Measurements from ENCODE around the gene GTF2H4. TPM values are rescaled to one million over a fixed set of nuclear protein-coding genes. Genes with fewer than 3 reads are reported as not detected.
"Not testable (repeated sequence)": the region's sequence is repeated elsewhere in the genome, so short reads cannot be mapped to it uniquely, and the experiment has no call there.

The GTF2H4 gene
- total RNA-seq, 1 donor from 2014 or later: 72.6 TPM

DNA sequence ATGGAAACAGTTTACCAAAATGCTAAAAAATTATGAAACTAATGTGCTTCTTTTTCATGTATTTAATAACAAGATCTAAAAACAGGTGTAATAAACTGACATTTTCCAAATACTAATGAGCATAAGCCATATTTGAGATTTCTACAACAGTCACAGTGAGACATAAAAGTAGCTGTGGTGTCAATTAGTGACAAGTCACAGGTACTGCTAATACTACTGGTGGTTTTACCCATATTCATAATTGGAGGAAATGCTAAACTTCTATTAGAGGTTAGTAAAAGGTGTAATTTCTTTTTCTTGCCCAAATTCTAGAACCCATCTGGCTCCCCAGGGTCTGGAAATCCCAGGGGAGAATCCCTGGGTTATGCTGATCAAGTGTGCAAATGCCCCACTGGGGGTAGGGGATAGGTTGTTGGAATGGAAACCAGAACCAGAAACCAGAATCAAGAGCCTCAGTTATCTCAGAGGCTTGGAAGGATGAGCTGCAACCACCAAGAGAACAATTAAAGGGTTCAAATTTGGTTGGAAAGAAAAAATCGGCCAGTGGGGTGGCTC, 7.1 kb upstream of the GTF2H4 start:
- Mint-ChIP-seq H3K9me3 (no peaks in the 10 kb centered on the region), H3K36me3 (ENCODE audit: low read depth) (peaks cover 3% of the 10 kb centered on the region), H3K4me3 (no peak overlapping the region), H3K27ac (ENCODE audit: unreplicated experiment) (no peak overlapping the region), H3K4me1 (peaks cover 2% of the 10 kb centered on the region), H3K27me3 (ENCODE audit: low read depth) (no peaks in the 10 kb centered on the region)
- TF ChIP-seq, protein P1, sequence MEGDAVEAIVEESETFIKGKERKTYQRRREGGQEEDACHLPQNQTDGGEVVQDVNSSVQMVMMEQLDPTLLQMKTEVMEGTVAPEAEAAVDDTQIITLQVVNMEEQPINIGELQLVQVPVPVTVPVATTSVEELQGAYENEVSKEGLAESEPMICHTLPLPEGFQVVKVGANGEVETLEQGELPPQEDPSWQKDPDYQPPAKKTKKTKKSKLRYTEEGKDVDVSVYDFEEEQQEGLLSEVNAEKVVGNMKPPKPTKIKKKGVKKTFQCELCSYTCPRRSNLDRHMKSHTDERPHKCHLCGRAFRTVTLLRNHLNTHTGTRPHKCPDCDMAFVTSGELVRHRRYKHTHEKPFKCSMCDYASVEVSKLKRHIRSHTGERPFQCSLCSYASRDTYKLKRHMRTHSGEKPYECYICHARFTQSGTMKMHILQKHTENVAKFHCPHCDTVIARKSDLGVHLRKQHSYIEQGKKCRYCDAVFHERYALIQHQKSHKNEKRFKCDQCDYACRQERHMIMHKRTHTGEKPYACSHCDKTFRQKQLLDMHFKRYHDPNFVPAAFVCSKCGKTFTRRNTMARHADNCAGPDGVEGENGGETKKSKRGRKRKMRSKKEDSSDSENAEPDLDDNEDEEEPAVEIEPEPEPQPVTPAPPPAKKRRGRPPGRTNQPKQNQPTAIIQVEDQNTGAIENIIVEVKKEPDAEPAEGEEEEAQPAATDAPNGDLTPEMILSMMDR (conservative IDR thresholded peaks at IDR 0.05): no peak
- no peak for DNase-seq (ENCODE audit: low read depth, low spot score)

DNA sequence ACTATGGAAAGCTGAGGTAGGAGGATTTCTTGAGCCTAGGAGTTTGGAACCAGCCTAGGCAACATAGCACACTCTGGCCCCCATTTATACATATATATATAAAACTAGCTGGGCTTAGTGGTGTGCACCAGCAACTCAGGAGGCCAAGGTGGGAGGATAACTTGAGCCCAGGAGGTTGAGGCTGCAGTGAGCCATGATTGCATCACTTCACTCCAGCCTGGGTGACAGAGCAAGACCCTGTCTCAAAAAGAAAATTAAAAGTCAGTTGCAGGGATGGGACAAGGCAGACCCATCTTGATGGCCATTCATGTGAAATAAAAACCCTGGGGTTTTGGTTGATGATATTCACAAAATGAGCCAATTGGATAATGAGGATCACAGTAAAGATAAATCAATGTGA, 6.6 kb upstream of the GTF2H4 start:
- DNase-seq (ENCODE audit: low read depth, low spot score): no peak
- no peaks in the 10 kb centered on the region for H3K4me1 Mint-ChIP-seq
- H3K36me3 Mint-ChIP-seq (ENCODE audit: low read depth): peaks cover 3% of the 10 kb centered on the region
- H3K27me3 Mint-ChIP-seq (ENCODE audit: low read depth): no peaks in the 10 kb centered on the region
- no peaks in the 10 kb centered on the region for H3K9me3 Mint-ChIP-seq
- TF ChIP-seq, protein P1 (conservative IDR thresholded peaks at IDR 0.05): no peak
- H3K27ac Mint-ChIP-seq (ENCODE audit: unreplicated experiment): no peak overlapping the region
- H3K4me3 Mint-ChIP-seq: no peak overlapping the region

DNA sequence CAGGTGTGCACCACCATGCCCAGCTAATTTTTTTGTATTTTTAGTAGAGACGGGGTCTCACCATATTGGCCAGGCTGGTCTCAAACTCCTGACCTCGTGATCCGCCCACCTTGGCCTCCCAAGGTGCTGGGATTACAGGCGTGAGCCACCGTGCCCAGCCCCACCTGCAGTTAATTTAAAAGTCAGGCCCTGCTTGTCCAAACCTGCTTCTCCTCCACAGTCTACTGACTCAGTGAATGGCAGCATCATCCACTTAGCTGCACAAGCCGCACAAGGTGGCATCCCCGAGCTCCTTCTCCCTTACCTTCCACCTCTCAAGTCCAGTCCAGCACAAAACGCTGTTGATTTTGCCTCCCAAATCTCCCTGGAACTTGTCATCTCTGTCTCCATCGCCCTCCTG, 5.8 kb upstream of the GTF2H4 start:
- not testable (repeated sequence) for H3K27ac Mint-ChIP-seq (ENCODE audit: unreplicated experiment); H3K9me3 Mint-ChIP-seq; H3K36me3 Mint-ChIP-seq (ENCODE audit: low read depth); H3K27me3 Mint-ChIP-seq (ENCODE audit: low read depth); H3K4me1 Mint-ChIP-seq; H3K4me3 Mint-ChIP-seq; DNase-seq (ENCODE audit: low read depth, low spot score)

GRCh38 chr6:30902709-30903108, 5.3 kb upstream of the GTF2H4 start:
- Mint-ChIP-seq H3K4me3 (no peak overlapping the region), H3K4me1 (peaks cover 5% of the 10 kb centered on the region), H3K9me3 (no peaks in the 10 kb centered on the region), H3K27me3 (ENCODE audit: low read depth) (no peaks in the 10 kb centered on the region), H3K36me3 (ENCODE audit: low read depth) (peaks cover 3% of the 10 kb centered on the region), H3K27ac (ENCODE audit: unreplicated experiment) (no peak overlapping the region)
- TF ChIP-seq, protein P1 (conservative IDR thresholded peaks at IDR 0.05): no peak
- no peak for DNase-seq (ENCODE audit: low read depth, low spot score)

- Mint-ChIP-seq H3K4me3 (no peak overlapping the region), H3K4me1 (peaks cover 10% of the 10 kb centered on the region), H3K9me3 (no peaks in the 10 kb centered on the region), H3K27ac (ENCODE audit: unreplicated experiment) (no peak overlapping the region), H3K27me3 (ENCODE audit: low read depth) (no peaks in the 10 kb centered on the region), H3K36me3 (ENCODE audit: low read depth) (peaks cover 3% of the 10 kb centered on the region)
- no peak for DNase-seq (ENCODE audit: low read depth, low spot score)
- TF ChIP-seq, protein P1 (conservative IDR thresholded peaks at IDR 0.05): no peak
Measured at GRCh38 chr6:30903236-30903635, 4.8 kb upstream of the GTF2H4 start.

DNA sequence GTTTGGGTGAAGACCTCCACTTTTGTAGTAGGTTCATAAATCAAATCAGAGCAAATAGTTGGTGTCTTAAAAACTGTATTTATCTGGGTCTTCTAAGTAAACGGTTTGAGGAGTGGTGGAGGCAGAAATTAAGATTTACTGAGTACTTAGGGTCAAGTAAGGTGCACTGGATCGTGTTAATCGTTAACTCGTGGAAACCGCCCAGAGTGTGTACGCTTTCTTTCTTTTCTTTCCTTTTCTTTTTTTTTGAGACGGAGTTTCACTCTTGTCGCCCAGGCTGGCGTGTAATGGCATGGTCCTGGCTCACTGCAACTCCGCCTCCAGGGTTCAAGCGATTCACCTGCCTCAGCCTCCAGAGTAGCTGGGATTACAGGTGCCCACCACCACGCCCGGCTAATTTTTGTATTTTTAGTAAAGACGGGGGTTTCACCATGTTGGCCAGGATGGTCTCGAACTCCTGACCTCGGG, 683 bp upstream of the GTF2H4 start:
- not testable (repeated sequence) for H3K9me3 Mint-ChIP-seq; H3K36me3 Mint-ChIP-seq (ENCODE audit: low read depth); H3K27me3 Mint-ChIP-seq (ENCODE audit: low read depth); H3K27ac Mint-ChIP-seq (ENCODE audit: unreplicated experiment); DNase-seq (ENCODE audit: low read depth, low spot score)
- Mint-ChIP-seq H3K4me1 (peaks cover 21% of the 10 kb centered on the region), H3K4me3 (peak overlapping the region; percentile 56)

Data from neural crest cell (in vitro differentiated cells).